ENCODE measurements around the gene CAAP1.

DNA sequence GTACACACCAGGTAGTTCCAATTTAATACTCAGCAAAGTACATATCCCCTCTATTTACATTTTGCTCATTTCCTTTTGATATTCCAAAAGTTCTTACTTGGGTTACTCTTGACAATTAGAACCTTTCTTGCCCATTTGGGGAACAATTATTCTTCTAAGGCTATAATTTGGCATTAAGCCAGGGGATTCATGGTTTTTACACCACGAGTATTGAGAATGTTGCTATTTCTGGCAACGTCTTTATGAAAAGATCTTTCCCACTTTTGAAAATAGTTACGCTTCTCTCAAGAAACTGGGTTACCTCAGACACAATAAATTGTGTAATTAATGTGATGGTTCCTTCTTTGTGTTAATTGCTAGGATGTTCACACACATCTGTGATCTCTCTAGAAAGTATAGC lies 11.5 kb upstream of the CAAP1 start:
- TF ChIP-seq, protein P1, sequence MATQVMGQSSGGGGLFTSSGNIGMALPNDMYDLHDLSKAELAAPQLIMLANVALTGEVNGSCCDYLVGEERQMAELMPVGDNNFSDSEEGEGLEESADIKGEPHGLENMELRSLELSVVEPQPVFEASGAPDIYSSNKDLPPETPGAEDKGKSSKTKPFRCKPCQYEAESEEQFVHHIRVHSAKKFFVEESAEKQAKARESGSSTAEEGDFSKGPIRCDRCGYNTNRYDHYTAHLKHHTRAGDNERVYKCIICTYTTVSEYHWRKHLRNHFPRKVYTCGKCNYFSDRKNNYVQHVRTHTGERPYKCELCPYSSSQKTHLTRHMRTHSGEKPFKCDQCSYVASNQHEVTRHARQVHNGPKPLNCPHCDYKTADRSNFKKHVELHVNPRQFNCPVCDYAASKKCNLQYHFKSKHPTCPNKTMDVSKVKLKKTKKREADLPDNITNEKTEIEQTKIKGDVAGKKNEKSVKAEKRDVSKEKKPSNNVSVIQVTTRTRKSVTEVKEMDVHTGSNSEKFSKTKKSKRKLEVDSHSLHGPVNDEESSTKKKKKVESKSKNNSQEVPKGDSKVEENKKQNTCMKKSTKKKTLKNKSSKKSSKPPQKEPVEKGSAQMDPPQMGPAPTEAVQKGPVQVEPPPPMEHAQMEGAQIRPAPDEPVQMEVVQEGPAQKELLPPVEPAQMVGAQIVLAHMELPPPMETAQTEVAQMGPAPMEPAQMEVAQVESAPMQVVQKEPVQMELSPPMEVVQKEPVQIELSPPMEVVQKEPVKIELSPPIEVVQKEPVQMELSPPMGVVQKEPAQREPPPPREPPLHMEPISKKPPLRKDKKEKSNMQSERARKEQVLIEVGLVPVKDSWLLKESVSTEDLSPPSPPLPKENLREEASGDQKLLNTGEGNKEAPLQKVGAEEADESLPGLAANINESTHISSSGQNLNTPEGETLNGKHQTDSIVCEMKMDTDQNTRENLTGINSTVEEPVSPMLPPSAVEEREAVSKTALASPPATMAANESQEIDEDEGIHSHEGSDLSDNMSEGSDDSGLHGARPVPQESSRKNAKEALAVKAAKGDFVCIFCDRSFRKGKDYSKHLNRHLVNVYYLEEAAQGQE (IDR thresholded peaks at IDR 0.05; ENCODE audit: low read depth), result no peak
- TF ChIP-seq CEBPB (IDR thresholded peaks at IDR 0.05) (no peak), RAD21 (IDR thresholded peaks at IDR 0.05; ENCODE audit: low read depth) (no peak), CREB1 (IDR thresholded peaks at IDR 0.05; ENCODE audit: low read depth) (no peak), TAF1 (IDR thresholded peaks at IDR 0.05; ENCODE audit: low read depth) (no peak), TCF12 (IDR thresholded peaks at IDR 0.05; ENCODE audit: low read depth) (no peak), YY1 (IDR thresholded peaks at IDR 0.05; ENCODE audit: low read depth) (no peak), EGR1 (IDR thresholded peaks at IDR 0.05) (no peak), EP300 (IDR thresholded peaks at IDR 0.05; ENCODE audit: borderline replicate concordance) (no peak)
- TF ChIP-seq, protein P2, sequence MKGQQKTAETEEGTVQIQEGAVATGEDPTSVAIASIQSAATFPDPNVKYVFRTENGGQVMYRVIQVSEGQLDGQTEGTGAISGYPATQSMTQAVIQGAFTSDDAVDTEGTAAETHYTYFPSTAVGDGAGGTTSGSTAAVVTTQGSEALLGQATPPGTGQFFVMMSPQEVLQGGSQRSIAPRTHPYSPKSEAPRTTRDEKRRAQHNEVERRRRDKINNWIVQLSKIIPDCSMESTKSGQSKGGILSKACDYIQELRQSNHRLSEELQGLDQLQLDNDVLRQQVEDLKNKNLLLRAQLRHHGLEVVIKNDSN (IDR thresholded peaks at IDR 0.05), result no peak
- TF ChIP-seq, protein P3, sequence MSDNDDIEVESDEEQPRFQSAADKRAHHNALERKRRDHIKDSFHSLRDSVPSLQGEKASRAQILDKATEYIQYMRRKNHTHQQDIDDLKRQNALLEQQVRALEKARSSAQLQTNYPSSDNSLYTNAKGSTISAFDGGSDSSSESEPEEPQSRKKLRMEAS (IDR thresholded peaks at IDR 0.05), result no peak

Measured in Ishikawa (cell line).